ENCODE results near the gene MRPL41. TPM values are rescaled to one million over a fixed set of nuclear protein-coding genes. Genes with fewer than 3 reads are reported as not detected.

Gene MRPL41
- total RNA-seq = 10 to 100 TPM; 46.5 to 65.1 (median 55.8) TPM

DNA sequence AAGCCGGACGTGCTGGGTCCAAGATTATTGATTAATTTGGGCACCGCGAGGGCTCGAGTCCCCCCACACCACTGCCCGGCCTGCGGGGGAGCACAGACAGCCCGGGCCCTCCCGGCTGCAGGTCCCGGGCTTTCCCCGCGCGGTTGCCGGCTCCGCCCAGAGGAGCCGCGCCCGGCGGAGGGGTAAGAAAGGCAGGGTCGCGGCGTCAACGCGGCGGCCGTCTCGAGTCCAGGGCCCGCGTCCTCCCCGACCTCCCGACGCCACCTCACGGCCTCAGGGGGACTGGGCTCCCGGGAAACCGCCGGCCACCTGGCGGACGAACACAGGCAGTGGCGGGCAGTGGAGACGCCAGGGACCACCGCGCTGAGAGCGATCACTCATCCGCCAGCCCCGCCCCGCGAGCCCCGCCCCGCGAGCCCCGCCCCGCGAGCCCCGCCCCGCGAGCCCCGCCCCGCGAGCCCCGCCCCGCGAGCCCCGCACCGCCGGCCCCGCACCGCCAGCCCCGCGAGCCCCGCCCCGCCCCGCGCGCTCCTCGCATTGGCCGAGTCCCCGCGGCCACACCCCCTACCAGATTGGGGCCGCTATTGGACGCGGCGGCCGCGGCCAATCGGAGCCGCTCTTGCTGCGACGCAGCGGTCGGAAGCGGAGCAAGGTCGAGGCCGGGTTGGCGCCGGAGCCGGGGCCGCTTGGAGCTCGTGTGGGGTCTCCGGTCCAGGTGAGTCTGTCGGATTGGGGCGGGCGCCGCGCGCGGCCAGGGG lies at the start of gene MRPL41:
Gene MRPL41, plus strand, starts transcription at position 616 of the 758 bp plus-strand sequence. CDS start 203 bp downstream, outside the sequence.
- peaks cover 0 to 42% of the 10 kb centered on the region in 2 donors for H3K36me3 ChIP-seq
- ATAC-seq = peak; percentile 95
- peak within 1 kb of the TSS; percentile 88 to 96 (median 92) for H3K27ac ChIP-seq
- TF ChIP-seq, protein P1, sequence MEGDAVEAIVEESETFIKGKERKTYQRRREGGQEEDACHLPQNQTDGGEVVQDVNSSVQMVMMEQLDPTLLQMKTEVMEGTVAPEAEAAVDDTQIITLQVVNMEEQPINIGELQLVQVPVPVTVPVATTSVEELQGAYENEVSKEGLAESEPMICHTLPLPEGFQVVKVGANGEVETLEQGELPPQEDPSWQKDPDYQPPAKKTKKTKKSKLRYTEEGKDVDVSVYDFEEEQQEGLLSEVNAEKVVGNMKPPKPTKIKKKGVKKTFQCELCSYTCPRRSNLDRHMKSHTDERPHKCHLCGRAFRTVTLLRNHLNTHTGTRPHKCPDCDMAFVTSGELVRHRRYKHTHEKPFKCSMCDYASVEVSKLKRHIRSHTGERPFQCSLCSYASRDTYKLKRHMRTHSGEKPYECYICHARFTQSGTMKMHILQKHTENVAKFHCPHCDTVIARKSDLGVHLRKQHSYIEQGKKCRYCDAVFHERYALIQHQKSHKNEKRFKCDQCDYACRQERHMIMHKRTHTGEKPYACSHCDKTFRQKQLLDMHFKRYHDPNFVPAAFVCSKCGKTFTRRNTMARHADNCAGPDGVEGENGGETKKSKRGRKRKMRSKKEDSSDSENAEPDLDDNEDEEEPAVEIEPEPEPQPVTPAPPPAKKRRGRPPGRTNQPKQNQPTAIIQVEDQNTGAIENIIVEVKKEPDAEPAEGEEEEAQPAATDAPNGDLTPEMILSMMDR (IDR thresholded peaks at IDR 0.05) = peak in 3 of 4 experiments; percentile 61 to 70 (median 68)
- TF ChIP-seq POLR2AphosphoS5 (IDR thresholded peaks at IDR 0.05) = peak; percentile 89
- TF ChIP-seq POLR2A (IDR thresholded peaks at IDR 0.05) = peak; percentile 88 to 90
- TF ChIP-seq EP300 (IDR thresholded peaks at IDR 0.05) = no peak
- WGBS, 2 donors (ENCODE audit: low coverage in 1 of 2) = 0% methylated on average over 2 of the region's 106 CpGs; no CpG with 5 or more reads in 1 of the 2 donors
- H3K4me3 ChIP-seq = peak within 1 kb of the TSS; percentile 92 to 95
- H3K27me3 ChIP-seq = no peaks in the 10 kb centered on the region
- H3K4me1 ChIP-seq = peaks cover 0 to 63% (median 9%) of the 10 kb centered on the region in 3 donors
- no peaks in the 10 kb centered on the region for H3K9me3 ChIP-seq

DNA sequence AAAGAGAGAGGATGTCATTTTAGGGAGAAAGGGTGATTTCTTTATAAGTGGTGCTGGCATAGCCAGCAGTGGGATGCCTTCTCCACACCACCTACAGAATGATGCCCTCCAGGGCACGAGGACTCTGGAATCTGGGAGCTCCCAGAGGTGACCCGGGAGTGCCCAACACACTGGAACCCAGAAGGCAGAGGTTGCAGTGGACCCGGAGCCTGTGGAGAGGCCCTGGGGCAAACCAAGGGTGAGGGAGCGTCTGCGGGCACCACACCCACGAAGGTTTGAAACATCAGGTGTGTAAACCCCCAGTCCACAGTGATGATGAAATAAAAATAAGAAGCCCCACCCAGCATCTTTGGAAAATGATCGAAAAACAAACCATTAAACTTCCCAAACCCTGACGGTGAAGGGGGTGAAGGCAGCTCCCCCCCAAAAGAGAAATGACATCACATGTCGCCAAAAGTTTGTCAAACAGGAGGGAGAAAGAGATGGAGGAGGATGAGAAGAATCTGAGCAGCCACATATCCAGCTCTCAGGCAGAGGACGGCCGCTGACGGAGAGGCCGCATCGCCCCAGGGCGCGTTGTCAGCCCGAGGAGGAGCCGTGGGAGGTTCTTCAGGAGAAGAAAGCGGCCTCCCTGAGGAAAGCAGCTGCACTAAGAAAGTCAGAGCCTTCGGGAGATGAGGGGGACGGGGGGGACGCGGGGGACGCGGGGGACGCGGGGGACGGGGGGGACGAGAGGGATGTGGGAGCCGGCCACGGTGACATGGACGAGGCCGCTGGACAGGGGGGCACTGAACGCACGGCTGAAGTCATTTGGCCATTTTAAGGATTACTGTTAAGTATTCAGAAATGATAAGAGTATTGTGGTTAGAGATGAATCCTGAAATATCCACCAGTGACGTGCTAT lies 49.4 kb upstream of the MRPL41 start:
- Histone ChIP-seq H3K9me3 (no peaks in the 10 kb centered on the region), H3K27ac (no peak overlapping the region), H3K4me3 (no peak overlapping the region), H3K4me1 (no peaks in the 10 kb centered on the region), H3K36me3 (peaks cover 0 to 47% of the 10 kb centered on the region in 2 donors), H3K27me3 (no peaks in the 10 kb centered on the region)
- 70 to 85% methylated on average over 2 to 16 of the region's 36 CpGs for WGBS, 2 donors (ENCODE audit: low coverage in 1 of 2)
- ATAC-seq = no peak
- TF ChIP-seq EP300 (IDR thresholded peaks at IDR 0.05) = no peak
- TF ChIP-seq POLR2A (IDR thresholded peaks at IDR 0.05) = no peak
- no peak for TF ChIP-seq POLR2AphosphoS5 (IDR thresholded peaks at IDR 0.05)
- TF ChIP-seq, protein P1 (IDR thresholded peaks at IDR 0.05) = no peak

DNA sequence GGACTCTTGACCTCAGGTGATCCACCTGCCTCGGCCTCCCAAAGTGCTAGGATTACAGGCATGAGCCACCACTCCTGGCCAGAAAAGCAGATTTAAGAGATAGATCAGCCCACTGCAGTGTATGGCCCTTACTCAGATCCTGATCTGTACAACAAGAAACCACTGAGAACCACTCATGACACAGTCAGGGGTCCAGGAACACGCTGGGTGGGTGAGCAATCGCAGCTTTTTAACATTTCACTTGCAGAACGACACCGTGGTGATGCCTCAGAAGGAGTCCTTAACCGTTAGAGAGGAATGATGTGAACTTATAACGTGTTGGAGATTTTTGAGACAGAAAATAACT lies 47.3 kb upstream of the MRPL41 start:
- Histone ChIP-seq H3K4me1 (no peaks in the 10 kb centered on the region), H3K27ac (no peak overlapping the region), H3K27me3 (no peaks in the 10 kb centered on the region), H3K36me3 (peaks cover 0 to 34% of the 10 kb centered on the region in 2 donors), H3K9me3 (no peaks in the 10 kb centered on the region), H3K4me3 (no peak overlapping the region)
- TF ChIP-seq POLR2AphosphoS5 (IDR thresholded peaks at IDR 0.05) = no peak
- no peak for TF ChIP-seq EP300 (IDR thresholded peaks at IDR 0.05)
- no peak for TF ChIP-seq POLR2A (IDR thresholded peaks at IDR 0.05)
- TF ChIP-seq, protein P1 (IDR thresholded peaks at IDR 0.05) = no peak
- 91% methylated on average over 4 of the region's 7 CpGs; no CpG with 5 or more reads in 1 of the 2 donors for WGBS, 2 donors (ENCODE audit: low coverage in 1 of 2)
- no peak for ATAC-seq

DNA sequence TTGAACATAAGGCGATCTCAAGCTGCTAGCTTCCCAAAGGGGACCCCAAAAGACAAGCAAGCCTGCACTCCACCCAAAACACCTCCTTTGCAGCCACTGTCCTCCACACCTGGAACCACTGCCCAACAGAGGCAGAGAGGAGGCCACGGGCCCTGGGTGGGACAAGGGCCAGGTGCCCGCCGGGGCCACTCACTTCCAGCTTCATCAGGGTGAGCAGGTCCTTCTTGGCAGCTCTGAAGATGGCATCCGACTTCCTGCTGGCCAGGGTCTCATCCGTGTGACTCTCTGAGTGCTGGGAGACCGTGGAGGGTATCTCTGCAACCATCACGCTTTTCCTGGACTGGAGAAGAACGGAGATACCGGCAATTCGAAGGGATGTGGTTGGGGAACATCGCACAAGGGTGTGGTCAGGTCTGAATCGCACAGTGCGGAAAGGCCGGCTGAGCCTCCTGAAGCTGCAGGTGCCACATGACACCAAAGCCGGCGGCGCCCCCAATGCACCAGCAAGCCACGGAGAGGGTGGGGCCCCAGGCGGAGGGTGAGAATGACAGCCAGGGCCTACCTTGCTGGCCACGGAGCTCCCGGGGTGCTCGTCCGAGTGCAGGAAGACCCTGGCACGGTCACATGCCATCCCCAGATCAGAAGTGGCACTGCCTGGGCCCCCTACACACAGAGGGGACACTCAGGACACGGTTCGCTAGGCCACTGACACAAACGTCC lies 46.1 kb upstream of the MRPL41 start:
- Histone ChIP-seq H3K4me1 (no peaks in the 10 kb centered on the region), H3K9me3 (no peaks in the 10 kb centered on the region), H3K27me3 (no peaks in the 10 kb centered on the region), H3K27ac (no peak overlapping the region), H3K4me3 (no peak overlapping the region), H3K36me3 (peaks cover 0 to 24% of the 10 kb centered on the region in 2 donors)
- no peak for ATAC-seq
- 96 to 97% methylated on average over 4 to 8 of the region's 28 CpGs for WGBS, 2 donors (ENCODE audit: low coverage in 1 of 2)
- TF ChIP-seq EP300 (IDR thresholded peaks at IDR 0.05) = no peak
- no peak for TF ChIP-seq POLR2A (IDR thresholded peaks at IDR 0.05)
- no peak for TF ChIP-seq POLR2AphosphoS5 (IDR thresholded peaks at IDR 0.05)
- TF ChIP-seq, protein P1 (IDR thresholded peaks at IDR 0.05) = no peak

All from gastroesophageal sphincter (tissue), 4 donors.